Liver (tissue), 3 donors: ENCODE data around the gene SYNGR4.

Experiments
- JUND ChIP-seq, 2 donors: IDR thresholded peaks; 2 replicates each; pipeline ENCODE4 v1.6.1; 2016; ENCODE audit warnings: antibody characterized with exemption in 2 of 2
- RAD21 ChIP-seq, 2 donors: IDR thresholded peaks; 2 replicates each; pipeline ENCODE4 v1.6.1; 2016; ENCODE audit warnings: antibody characterized with exemption in 2 of 2, mild to moderate bottlenecking in 2 of 2
- REST ChIP-seq: IDR thresholded peaks from 2 replicates; pipeline ENCODE4 v1.6.1; 2016; ENCODE audit warnings: antibody characterized with exemption, mild to moderate bottlenecking
- TAF1 ChIP-seq: conservative IDR thresholded peaks from 2 replicates; pipeline ENCODE4 v1.6.1; 2016; ENCODE audit warnings: antibody characterized with exemption, mild to moderate bottlenecking
- TF ChIP-seq, protein P1 (sequence below): fragments of 150-350 bp; IDR thresholded peaks from 2 replicates; pipeline ENCODE4 v1.5.1; 2017; ENCODE audit warnings: improper control_type of control experiment, low read depth, low read length; ENCODE audit not compliant: missing input control
- donor health status: healthy.
- donor health status: healthy.

- TF ChIP-seq, protein P1, sequence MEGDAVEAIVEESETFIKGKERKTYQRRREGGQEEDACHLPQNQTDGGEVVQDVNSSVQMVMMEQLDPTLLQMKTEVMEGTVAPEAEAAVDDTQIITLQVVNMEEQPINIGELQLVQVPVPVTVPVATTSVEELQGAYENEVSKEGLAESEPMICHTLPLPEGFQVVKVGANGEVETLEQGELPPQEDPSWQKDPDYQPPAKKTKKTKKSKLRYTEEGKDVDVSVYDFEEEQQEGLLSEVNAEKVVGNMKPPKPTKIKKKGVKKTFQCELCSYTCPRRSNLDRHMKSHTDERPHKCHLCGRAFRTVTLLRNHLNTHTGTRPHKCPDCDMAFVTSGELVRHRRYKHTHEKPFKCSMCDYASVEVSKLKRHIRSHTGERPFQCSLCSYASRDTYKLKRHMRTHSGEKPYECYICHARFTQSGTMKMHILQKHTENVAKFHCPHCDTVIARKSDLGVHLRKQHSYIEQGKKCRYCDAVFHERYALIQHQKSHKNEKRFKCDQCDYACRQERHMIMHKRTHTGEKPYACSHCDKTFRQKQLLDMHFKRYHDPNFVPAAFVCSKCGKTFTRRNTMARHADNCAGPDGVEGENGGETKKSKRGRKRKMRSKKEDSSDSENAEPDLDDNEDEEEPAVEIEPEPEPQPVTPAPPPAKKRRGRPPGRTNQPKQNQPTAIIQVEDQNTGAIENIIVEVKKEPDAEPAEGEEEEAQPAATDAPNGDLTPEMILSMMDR, result no peak
- peak; percentile 18 for TF ChIP-seq REST
- TF ChIP-seq RAD21 (IDR thresholded peaks at IDR 0.05), result no peak
- TF ChIP-seq JUND (IDR thresholded peaks at IDR 0.05), result no peak
- TF ChIP-seq TAF1, result no peak
These were observed 34.0 kb upstream of the SYNGR4 start for GRCh38 chr19:48330012-48330681.
